Mesothelial cell of epicardium (in vitro differentiated cells): ENCODE data around the gene ANKRD13B. TPM values are rescaled to one million over a fixed set of nuclear protein-coding genes. Genes with fewer than 3 reads are reported as not detected.
A peak's percentile ranks its signal among the peaks of the same experiment; 100 is the strongest.

Source experiments
- DNase-seq, 2 experiments: peaks; one replicate each; pipeline ENCODE4 v3.0.0; 2021; ENCODE audit warnings: low spot score in 2 of 2; ENCODE audit not compliant: unreplicated experiment in 2 of 2
- H3K27ac Mint-ChIP-seq: 2 replicates; pipeline ENCODE4 v1.8.0; 2021; ENCODE audit warnings: mixed read lengths
- H3K27me3 Mint-ChIP-seq: 2 replicates; pipeline ENCODE4 v1.8.0; 2021; ENCODE audit warnings: low read depth, mixed read lengths
- H3K36me3 Mint-ChIP-seq: 2 replicates; pipeline ENCODE4 v1.8.0; 2021; ENCODE audit warnings: mixed read lengths
- H3K4me1 Mint-ChIP-seq: 2 replicates; pipeline ENCODE4 v1.8.0; 2021; ENCODE audit warnings: mixed read lengths
- H3K4me3 Mint-ChIP-seq: 2 replicates; pipeline ENCODE4 v1.8.0; 2021; ENCODE audit warnings: mild to moderate bottlenecking, moderate library complexity, mixed read lengths
- H3K9me3 Mint-ChIP-seq: 2 replicates; pipeline ENCODE4 v1.8.0; 2021; ENCODE audit warnings: mixed read lengths
- CTCF ChIP-seq: fragments of 200-600 bp; sonication (generic); IDR thresholded peaks from one replicate; pipeline ENCODE4 v1.5.0; 2021; ENCODE audit warnings: antibody characterized with exemption; ENCODE audit not compliant: unreplicated experiment
- total RNA-seq: library from RNA; stranded (reverse); gene quantifications from 3 replicates; pipeline ENCODE4 v1.2.1, GENCODE V29; 2021

The ANKRD13B gene
- total RNA-seq, 1 donor from 2014 or later, result 52.7 TPM

GRCh38 chr17:29591146-29591736 lies 1.7 kb upstream of the ANKRD13B start:
- DNase-seq, result peak in 1 of 2 experiments; percentile 72
- no peaks in the 10 kb centered on the region for H3K36me3 Mint-ChIP-seq
- H3K27ac Mint-ChIP-seq, result peak overlapping the region; percentile 99
- H3K4me1 Mint-ChIP-seq, result peaks cover 49% of the 10 kb centered on the region
- H3K27me3 Mint-ChIP-seq, result no peaks in the 10 kb centered on the region
- TF ChIP-seq CTCF, result no peak
- peak overlapping the region; percentile 76 for H3K4me3 Mint-ChIP-seq
- no peaks in the 10 kb centered on the region for H3K9me3 Mint-ChIP-seq

DNA sequence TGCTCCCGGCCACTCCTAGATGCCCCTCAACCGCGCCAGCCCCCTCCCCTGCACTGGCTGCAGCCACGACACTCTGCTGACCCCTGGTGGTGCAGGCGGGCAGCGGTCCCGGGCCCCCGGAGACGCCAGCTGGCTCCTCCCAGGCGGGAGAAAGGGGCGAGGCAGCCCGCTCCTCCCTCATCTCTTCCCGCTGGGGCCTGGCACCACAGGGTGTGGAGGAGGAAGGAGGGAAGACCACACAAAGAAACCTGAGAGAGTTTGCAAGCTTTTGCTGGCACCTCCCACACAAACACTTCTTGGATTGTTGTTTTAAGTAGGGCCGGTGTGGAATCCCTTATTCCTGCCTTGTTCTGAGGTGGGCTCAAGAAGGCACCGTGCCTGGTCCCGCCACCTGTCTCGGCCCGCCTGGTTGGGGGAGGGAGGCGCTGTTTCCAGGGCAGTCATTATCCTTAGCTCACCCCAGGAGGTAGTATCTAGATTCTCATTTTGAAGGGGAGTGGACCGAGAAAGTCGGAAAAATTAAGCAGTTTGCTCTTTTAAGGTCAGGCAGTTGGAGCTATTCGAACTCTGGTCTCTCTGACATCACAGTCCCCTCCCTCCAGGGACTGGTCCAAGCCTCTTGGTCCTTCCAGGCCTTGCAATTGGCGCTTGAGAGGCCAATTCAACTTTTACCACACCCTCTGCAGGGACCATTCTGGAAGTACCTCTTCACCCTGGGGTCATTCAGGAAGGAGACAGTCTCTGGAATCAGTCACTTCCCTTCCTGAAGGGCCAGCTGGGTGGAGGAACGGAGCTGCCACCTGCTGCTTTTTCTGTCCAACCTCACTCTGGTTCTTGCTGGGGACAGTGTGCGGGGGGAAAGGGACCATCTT lies 959 bp upstream of the ANKRD13B start:
- no peaks in the 10 kb centered on the region for H3K9me3 Mint-ChIP-seq
- TF ChIP-seq CTCF, result peak; percentile 86
- H3K4me1 Mint-ChIP-seq, result peaks cover 51% of the 10 kb centered on the region

DNA sequence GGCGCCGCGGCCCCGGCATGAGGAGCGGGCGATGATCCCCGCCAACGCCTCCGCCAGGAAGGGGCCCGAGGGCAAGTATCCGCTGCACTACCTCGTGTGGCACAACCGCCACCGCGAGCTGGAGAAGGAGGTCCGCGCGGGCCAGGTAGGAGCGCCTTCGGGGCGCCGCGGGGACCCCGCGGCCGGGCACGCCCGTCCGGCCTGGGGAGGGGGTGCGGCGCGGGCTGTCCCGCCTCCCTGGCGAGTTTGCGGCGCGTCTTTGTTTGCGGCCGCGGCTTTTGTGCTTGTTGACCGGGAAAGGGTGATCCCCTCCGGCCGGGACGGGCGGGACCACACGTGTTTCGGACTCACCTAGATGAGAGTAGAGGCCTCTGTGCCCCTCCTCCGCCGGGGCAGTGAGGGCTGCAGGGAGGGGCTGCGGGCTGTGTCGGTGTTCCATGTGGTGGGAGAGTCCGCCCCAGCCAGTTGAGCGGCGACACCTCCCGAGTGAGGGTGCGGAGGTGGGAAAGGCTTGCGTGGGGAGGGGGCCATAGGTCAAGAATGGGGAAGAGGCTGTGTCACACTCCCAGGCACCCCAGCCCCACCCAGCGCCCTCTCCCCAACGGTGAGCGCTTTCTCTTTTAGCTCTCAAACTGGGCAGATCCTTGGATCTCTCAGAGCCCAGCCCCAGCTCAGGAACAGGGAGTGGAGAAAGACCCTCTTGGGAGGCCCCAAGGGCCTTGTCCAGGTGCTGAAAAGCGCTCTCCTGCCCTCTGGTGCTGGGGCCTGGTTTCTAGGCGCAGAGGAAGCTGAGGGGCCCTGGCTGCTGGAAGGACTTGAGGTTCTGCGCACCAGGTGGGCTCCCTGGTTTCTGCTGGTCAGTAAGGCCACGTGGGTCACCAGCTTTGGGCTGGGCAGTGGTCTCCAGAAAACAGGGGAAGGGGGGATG lies 923 bp downstream of the ANKRD13B start:
- H3K4me1 Mint-ChIP-seq, result peaks cover 47% of the 10 kb centered on the region
- peak overlapping the region; percentile 47 for H3K27ac Mint-ChIP-seq
- no peaks in the 10 kb centered on the region for H3K36me3 Mint-ChIP-seq
- no peak for TF ChIP-seq CTCF
- DNase-seq, result peak in 1 of 2 experiments; percentile 66
- H3K27me3 Mint-ChIP-seq, result no peaks in the 10 kb centered on the region
- H3K4me3 Mint-ChIP-seq, result peak overlapping the region; percentile 77
- no peaks in the 10 kb centered on the region for H3K9me3 Mint-ChIP-seq

More for the DNA sequence above, 959 bp upstream of the ANKRD13B start:
- peak overlapping the region; percentile 76 for H3K4me3 Mint-ChIP-seq
- peak overlapping the region; percentile 99 for H3K27ac Mint-ChIP-seq
- peak; percentile 92 to 100 for DNase-seq
- H3K27me3 Mint-ChIP-seq, result no peaks in the 10 kb centered on the region
- no peaks in the 10 kb centered on the region for H3K36me3 Mint-ChIP-seq

- Mint-ChIP-seq H3K4me3 (peak overlapping the region; percentile 77), H3K9me3 (no peaks in the 10 kb centered on the region), H3K27me3 (no peaks in the 10 kb centered on the region), H3K27ac (no peak overlapping the region), H3K4me1 (peaks cover 47% of the 10 kb centered on the region), H3K36me3 (no peaks in the 10 kb centered on the region)
- no peak for DNase-seq
- no peak for TF ChIP-seq CTCF
Observed at GRCh38 chr17:29594519-29595090, 1.7 kb downstream of the ANKRD13B start.
